ENCODE data around the gene PDE8B.
A peak's percentile ranks its signal among the peaks of the same experiment; 100 is the strongest.

PDE8B gene

GRCh38 chr5:77189421-77189820, 21.1 kb upstream of the PDE8B start:
- no peak for DNase-seq

DNA sequence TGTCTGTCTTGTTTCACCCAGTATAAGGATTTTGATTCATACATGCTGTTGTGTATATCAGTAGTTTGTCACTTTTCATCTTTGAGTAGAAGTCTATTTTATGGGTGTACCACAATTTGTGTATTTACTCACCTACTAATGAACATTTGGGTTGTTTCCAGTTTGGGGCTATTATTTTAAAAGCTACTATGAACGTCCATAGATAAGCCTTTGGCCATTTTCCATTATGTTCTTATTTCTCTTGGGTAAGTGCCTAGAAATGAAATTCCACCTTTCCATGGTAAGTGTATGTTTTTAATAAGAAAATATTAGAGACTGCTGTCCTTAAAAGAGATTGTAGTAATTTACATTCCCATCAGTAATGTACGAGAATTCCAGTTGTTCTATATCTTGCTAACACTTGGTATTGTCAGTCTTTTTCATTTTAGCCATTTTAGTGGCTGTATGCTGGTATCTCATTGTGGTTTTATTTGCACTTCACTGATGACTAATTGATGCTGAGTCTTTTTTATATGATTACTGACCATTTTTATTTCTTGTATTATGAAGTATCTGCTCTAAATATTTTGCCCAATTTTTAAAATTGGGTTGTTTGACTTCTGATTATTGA, 17.9 kb upstream of the PDE8B start:
- no peak for DNase-seq

GRCh38 chr5:77194762-77195161, 15.7 kb upstream of the PDE8B start:
- DNase-seq, result no peak

- no peak for DNase-seq
These were observed 12.5 kb upstream of the PDE8B start for GRCh38 chr5:77197840-77198554.

DNA sequence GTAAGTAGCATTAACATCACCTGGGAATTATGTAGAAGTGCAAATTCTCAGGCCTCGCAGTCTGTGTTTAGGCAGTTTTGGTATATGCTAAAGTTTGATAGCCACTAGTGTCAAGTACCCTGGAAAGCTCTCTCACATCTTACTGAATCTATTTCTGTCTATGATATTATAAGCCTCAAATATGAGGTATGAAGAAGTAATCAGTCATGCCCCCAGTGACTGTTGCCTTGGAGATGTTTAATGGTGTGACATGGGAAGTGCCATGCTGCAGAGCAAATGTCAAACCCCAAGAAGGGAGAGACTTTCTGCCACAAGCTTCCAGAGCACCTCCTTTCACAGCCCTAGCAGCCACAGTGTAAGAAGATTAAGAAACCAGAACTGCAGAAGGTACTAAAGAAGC, 9.8 kb upstream of the PDE8B start:
- DNase-seq, result no peak

GRCh38 chr5:77202145-77202544, 8.3 kb upstream of the PDE8B start:
- DNase-seq, result no peak

DNA sequence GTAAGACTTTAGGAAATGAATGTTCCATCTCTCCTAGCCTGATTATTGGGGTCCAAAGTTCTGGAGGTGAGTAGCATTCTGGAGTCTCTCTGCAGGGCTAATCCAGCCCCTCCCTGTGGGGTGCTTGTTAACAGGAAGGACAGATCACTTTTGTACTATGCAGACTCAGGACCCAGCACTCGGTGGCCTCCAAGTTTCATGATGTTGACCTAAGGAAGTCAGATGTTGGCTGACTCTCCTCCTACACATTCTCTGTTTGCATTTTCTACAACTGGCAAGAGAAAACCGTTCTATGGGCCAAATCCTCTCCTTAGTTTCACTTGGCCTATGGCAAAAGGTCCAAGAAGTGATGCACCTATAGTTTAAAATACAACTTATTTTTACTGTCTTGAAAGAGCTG, 5.5 kb upstream of the PDE8B start:
- no peak for DNase-seq

- no peak for DNase-seq
These were observed 1.8 kb upstream of the PDE8B start for GRCh38 chr5:77208507-77209163.

DNA sequence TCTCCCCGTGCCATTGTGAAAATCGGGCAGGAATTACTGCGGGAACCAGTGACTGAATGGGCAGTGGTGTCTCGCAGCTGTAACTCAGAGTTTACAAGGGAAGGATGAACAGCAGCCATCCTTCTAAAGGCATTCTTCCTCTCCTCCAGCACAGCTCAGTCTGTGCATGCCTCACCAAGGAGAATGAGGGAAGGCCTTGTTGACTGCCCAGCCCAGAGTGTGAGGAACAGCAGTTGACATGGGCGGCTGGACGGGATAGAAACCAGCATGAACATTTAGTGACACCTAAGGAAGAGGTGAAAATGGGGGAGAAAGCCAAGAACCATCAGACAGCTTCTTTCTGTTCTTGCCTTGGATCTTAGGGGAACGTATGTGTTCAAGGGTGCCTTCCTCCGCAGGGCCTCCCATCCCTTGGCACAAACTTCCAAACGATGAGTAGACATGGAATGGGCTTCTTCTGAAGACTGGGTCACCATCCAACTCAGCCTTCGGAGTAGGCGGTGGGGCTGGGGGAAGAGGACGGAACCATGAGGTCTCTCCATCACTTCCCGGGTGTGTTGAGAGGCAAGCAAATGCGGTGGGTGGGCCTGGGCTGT, 887 bp upstream of the PDE8B start:
- no peak for DNase-seq

GRCh38 chr5:77210964-77211690, 647 bp downstream of the PDE8B start:
- peak in 1 of 2 experiments; percentile 7 for DNase-seq

- no peak for DNase-seq
These were observed 1.2 kb downstream of the PDE8B start for GRCh38 chr5:77211691-77212047.

DNA sequence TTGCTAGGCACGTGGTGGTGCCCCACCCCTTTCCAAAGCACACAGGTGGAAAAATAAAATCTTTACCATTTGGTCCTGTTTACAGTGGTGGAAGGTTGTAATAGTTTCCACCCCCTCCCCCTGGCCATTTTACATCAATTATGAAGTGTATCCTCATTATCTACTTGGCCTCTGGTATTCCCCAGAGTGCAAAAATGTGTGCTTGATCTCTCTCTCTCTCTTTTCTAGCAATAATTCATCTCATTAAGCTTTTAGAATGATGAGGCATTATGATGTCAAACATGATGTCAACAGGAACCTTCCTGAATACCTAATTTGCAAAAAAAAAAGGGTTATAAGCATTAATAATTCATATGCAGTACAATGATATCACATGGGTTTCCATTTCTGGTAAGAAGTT, 3.1 kb downstream of the PDE8B start:
- DNase-seq, result no peak

DNA sequence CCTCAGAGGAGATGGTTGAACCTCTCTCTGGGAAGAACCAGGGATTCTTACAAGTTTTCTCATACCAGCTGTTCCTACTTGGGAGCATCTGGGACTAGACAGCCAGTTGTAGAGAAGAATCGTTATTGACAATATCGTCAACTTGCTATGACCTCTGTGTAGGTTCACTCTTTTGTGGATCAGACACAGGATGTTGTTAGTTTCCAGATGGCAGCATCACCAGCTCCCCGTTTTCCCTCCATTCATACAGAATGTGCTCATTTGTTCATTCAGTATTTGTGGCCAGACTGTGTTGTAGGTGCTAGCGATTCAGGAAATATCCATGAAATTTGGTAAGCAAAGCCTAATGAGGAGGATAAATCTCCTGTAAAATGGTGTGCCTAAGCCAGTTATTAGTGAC, 3.7 kb downstream of the PDE8B start:
- DNase-seq, result no peak

- no peak for DNase-seq
These were observed 7.8 kb downstream of the PDE8B start for GRCh38 chr5:77218263-77218662.

- no peak for DNase-seq
These were observed 10.6 kb downstream of the PDE8B start for GRCh38 chr5:77221115-77221514.

DNA sequence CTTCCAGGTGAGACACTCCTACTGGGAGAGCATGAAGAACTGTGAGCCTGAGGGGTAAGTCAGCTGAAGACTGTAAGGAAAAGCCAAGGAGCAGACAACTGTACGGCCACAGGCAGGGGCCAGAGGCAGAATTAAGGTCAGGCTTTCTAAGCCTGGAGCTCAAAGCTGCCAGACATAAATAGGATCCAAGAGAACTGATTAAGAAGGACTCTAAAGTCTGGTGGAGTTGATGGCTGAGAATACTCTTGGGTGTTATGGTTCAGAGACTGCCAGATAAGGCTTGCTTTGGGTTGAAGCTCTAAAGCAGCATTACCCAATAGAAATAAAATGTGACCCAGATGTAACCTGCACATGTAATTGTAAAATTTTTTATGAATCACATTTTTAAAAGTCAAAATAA, 12.2 kb downstream of the PDE8B start:
- no peak for DNase-seq

- no peak for DNase-seq
These were observed 13.2 kb downstream of the PDE8B start for GRCh38 chr5:77223653-77224052.

- DNase-seq, result no peak
These were observed 14.3 kb downstream of the PDE8B start for GRCh38 chr5:77224672-77225355.

DNA sequence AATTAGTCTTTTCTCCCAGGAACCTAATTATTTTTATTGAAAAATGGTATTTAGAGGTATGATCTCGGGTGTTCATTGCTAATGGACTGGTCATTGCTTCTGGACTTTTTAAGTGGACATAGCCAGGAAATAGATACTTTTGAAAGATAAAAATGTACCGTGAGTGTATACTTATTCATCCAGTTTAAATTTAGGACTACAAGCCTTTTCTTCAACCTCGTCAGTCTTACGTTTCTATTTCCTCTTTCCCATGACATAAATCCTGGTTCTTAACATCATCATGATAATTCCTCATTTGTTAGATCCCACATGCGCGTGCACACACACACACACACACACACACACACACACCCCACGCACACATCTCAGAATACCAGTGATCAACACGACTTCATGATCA, 15.1 kb downstream of the PDE8B start:
- DNase-seq, result no peak

- DNase-seq, result no peak
These were observed 19.4 kb downstream of the PDE8B start for GRCh38 chr5:77229887-77230286.

- no peak for DNase-seq
These were observed 20.4 kb downstream of the PDE8B start for GRCh38 chr5:77230727-77231470.

Data from NCI-H2081 (cell line).